ENCODE measurements around the gene UCN2. TPM values are rescaled to one million over a fixed set of nuclear protein-coding genes. Genes with fewer than 3 reads are reported as not detected.

Gene UCN2
- total RNA-seq, 1 experiment from 2014 or later: 1.8 TPM

GRCh38 chr3:48566401-48566760 lies 2.8 kb upstream of the UCN2 start:
- in situ Hi-C loops (cut with HindIII; ENCODE audit: low pct_unique_long_range_greater_than_20kb, low sequenced_read_pairs): no loop called here
- Histone ChIP-seq H3K4me1 (ENCODE audit: control insufficient read depth, insufficient read depth, low read length) (peaks cover 11% of the 10 kb centered on the region), H3K27me3 (ENCODE audit: control insufficient read depth, insufficient read depth, low read length) (no peaks in the 10 kb centered on the region), H3K9me3 (ENCODE audit: control insufficient read depth, insufficient read depth, low read depth, low read length) (no peaks in the 10 kb centered on the region), H3K27ac (ENCODE audit: low read length) (no peak overlapping the region), H3K4me3 (ENCODE audit: low read depth in 2 of 2, low read length in 2 of 2) (no peak overlapping the region), H3K36me3 (ENCODE audit: control insufficient read depth, insufficient read depth, low read length) (no peaks in the 10 kb centered on the region)
- ChIA-PET CTCF (no interaction called here), POLR2A (no interaction called here)
- no peak for DNase-seq (ENCODE audit: low read depth, low spot score)
- BruUV-seq (replicated peaks): no TSS peak
- TF ChIP-seq CTCF (IDR thresholded peaks at IDR 0.05) (no peak), SIN3A (IDR thresholded peaks at IDR 0.05; ENCODE audit: borderline replicate concordance, insufficient read depth, low read depth, low read length) (no peak), TCF7L2 (IDR thresholded peaks at IDR 0.05; ENCODE audit: low read depth, low read length) (no peak), POLR2AphosphoS5 (IDR thresholded peaks at IDR 0.05; ENCODE audit: low read depth, low read length) (no peak), REST (IDR thresholded peaks at IDR 0.05; ENCODE audit: insufficient read depth in 1 of 2, low read depth in 2 of 2, low read length in 1 of 2) (no peak)
- no peak for ATAC-seq
- intact Hi-C loops (cut with micrococcal nuclease; ENCODE audit: unreplicated experiment): no loop called here

- H3K27ac ChIP-seq (ENCODE audit: low read length): no peak overlapping the region
- ChIA-PET POLR2A (no interaction called here), CTCF (no interaction called here)
- no peaks in the 10 kb centered on the region for H3K9me3 ChIP-seq (ENCODE audit: control insufficient read depth, insufficient read depth, low read depth, low read length)
- in situ Hi-C loops (cut with HindIII; ENCODE audit: low pct_unique_long_range_greater_than_20kb, low sequenced_read_pairs) (no loop called here), intact Hi-C loops (cut with micrococcal nuclease; ENCODE audit: unreplicated experiment) (no loop called here)
- no peak for TF ChIP-seq SIN3A (IDR thresholded peaks at IDR 0.05; ENCODE audit: borderline replicate concordance, insufficient read depth, low read depth, low read length)
- TF ChIP-seq CTCF (IDR thresholded peaks at IDR 0.05): no peak
- TF ChIP-seq TCF7L2 (IDR thresholded peaks at IDR 0.05; ENCODE audit: low read depth, low read length): no peak
- TF ChIP-seq REST (IDR thresholded peaks at IDR 0.05; ENCODE audit: insufficient read depth in 1 of 2, low read depth in 2 of 2, low read length in 1 of 2): no peak
- no peak for TF ChIP-seq POLR2AphosphoS5 (IDR thresholded peaks at IDR 0.05; ENCODE audit: low read depth, low read length)
- H3K4me3 ChIP-seq (ENCODE audit: low read depth in 2 of 2, low read length in 2 of 2): no peak overlapping the region
- H3K4me1 ChIP-seq (ENCODE audit: control insufficient read depth, insufficient read depth, low read length): peaks cover 11% of the 10 kb centered on the region
- peak; percentile 44; the same call in 1 of the 2 replicates for ATAC-seq
- no TSS peak for BruUV-seq (replicated peaks)
- no peaks in the 10 kb centered on the region for H3K27me3 ChIP-seq (ENCODE audit: control insufficient read depth, insufficient read depth, low read length)
- DNase-seq (ENCODE audit: low read depth, low spot score): no peak
- H3K36me3 ChIP-seq (ENCODE audit: control insufficient read depth, insufficient read depth, low read length): no peaks in the 10 kb centered on the region
These were observed 2.2 kb upstream of the UCN2 start for GRCh38 chr3:48565591-48566400.
